ENCODE results near the gene APCDD1.

APCDD1 gene

GRCh38 chr18:10476338-10476791 lies 21.9 kb downstream of the APCDD1 start:
- Histone ChIP-seq H3K4me1 (ENCODE audit: control insufficient read depth, insufficient read depth, low read length) (peaks cover 22% of the 10 kb centered on the region), H3K4me3 (ENCODE audit: low read length in 2 of 2) (peak overlapping the region; percentile 5 to 22), H3K9ac (ENCODE audit: low read length in 2 of 2) (peak overlapping the region in 1 of 2 donors; percentile 24), H3K36me3 (ENCODE audit: control insufficient read depth in 2 of 2, insufficient read depth in 2 of 2, low read length in 2 of 2) (peaks cover 18 to 24% of the 10 kb centered on the region in 2 donors), H3K9me3 (ENCODE audit: control insufficient read depth in 2 of 2, low read length in 2 of 2) (no peaks in the 10 kb centered on the region), H3K27me3 (ENCODE audit: control insufficient read depth in 1 of 2, insufficient read depth in 2 of 2, low read length in 2 of 2) (no peaks in the 10 kb centered on the region), H3K27ac (ENCODE audit: low read length) (peak overlapping the region; percentile 49)

GRCh38 chr18:10477121-10477862 lies 22.9 kb downstream of the APCDD1 start:
- Histone ChIP-seq H3K9me3 (ENCODE audit: control insufficient read depth in 2 of 2, low read length in 2 of 2) (no peaks in the 10 kb centered on the region), H3K9ac (ENCODE audit: low read length in 2 of 2) (no peak overlapping the region), H3K27me3 (ENCODE audit: control insufficient read depth in 1 of 2, insufficient read depth in 2 of 2, low read length in 2 of 2) (no peaks in the 10 kb centered on the region), H3K4me1 (ENCODE audit: control insufficient read depth, insufficient read depth, low read length) (peaks cover 22% of the 10 kb centered on the region), H3K4me3 (ENCODE audit: low read length in 2 of 2) (no peak overlapping the region), H3K36me3 (ENCODE audit: control insufficient read depth in 2 of 2, insufficient read depth in 2 of 2, low read length in 2 of 2) (peaks cover 10 to 15% of the 10 kb centered on the region in 2 donors), H3K27ac (ENCODE audit: low read length) (peak overlapping the region; percentile 49)

GRCh38 chr18:10477863-10478260 lies 23.4 kb downstream of the APCDD1 start:
- Histone ChIP-seq H3K27ac (ENCODE audit: low read length) (no peak overlapping the region), H3K4me1 (ENCODE audit: control insufficient read depth, insufficient read depth, low read length) (peaks cover 22% of the 10 kb centered on the region), H3K36me3 (ENCODE audit: control insufficient read depth in 2 of 2, insufficient read depth in 2 of 2, low read length in 2 of 2) (peaks cover 6 to 10% of the 10 kb centered on the region in 2 donors), H3K9ac (ENCODE audit: low read length in 2 of 2) (no peak overlapping the region), H3K4me3 (ENCODE audit: low read length in 2 of 2) (no peak overlapping the region), H3K9me3 (ENCODE audit: control insufficient read depth in 2 of 2, low read length in 2 of 2) (no peaks in the 10 kb centered on the region), H3K27me3 (ENCODE audit: control insufficient read depth in 1 of 2, insufficient read depth in 2 of 2, low read length in 2 of 2) (no peaks in the 10 kb centered on the region)

- H3K27ac ChIP-seq (ENCODE audit: low read length), result no peak overlapping the region
- H3K4me3 ChIP-seq (ENCODE audit: low read length in 2 of 2), result no peak overlapping the region
- H3K9me3 ChIP-seq (ENCODE audit: control insufficient read depth in 2 of 2, low read length in 2 of 2), result no peaks in the 10 kb centered on the region
- peaks cover 19% of the 10 kb centered on the region for H3K4me1 ChIP-seq (ENCODE audit: control insufficient read depth, insufficient read depth, low read length)
- peaks cover 13 to 29% of the 10 kb centered on the region in 2 donors for H3K36me3 ChIP-seq (ENCODE audit: control insufficient read depth in 2 of 2, insufficient read depth in 2 of 2, low read length in 2 of 2)
- H3K9ac ChIP-seq (ENCODE audit: low read length in 2 of 2), result no peak overlapping the region
- H3K27me3 ChIP-seq (ENCODE audit: control insufficient read depth in 1 of 2, insufficient read depth in 2 of 2, low read length in 2 of 2), result no peaks in the 10 kb centered on the region
These were observed 27.4 kb downstream of the APCDD1 start for GRCh38 chr18:10481831-10482230.

GRCh38 chr18:10482363-10482984 lies 28.0 kb downstream of the APCDD1 start:
- Histone ChIP-seq H3K4me1 (ENCODE audit: control insufficient read depth, insufficient read depth, low read length) (peaks cover 15% of the 10 kb centered on the region), H3K27me3 (ENCODE audit: control insufficient read depth in 1 of 2, insufficient read depth in 2 of 2, low read length in 2 of 2) (no peaks in the 10 kb centered on the region), H3K36me3 (ENCODE audit: control insufficient read depth in 2 of 2, insufficient read depth in 2 of 2, low read length in 2 of 2) (peaks cover 13 to 32% of the 10 kb centered on the region in 2 donors), H3K27ac (ENCODE audit: low read length) (no peak overlapping the region), H3K9ac (ENCODE audit: low read length in 2 of 2) (no peak overlapping the region), H3K4me3 (ENCODE audit: low read length in 2 of 2) (no peak overlapping the region), H3K9me3 (ENCODE audit: control insufficient read depth in 2 of 2, low read length in 2 of 2) (no peaks in the 10 kb centered on the region)

GRCh38 chr18:10482985-10483949 lies 28.8 kb downstream of the APCDD1 start:
- Histone ChIP-seq H3K9ac (ENCODE audit: low read length in 2 of 2) (no peak overlapping the region), H3K36me3 (ENCODE audit: control insufficient read depth in 2 of 2, insufficient read depth in 2 of 2, low read length in 2 of 2) (peaks cover 12 to 32% of the 10 kb centered on the region in 2 donors), H3K27ac (ENCODE audit: low read length) (no peak overlapping the region)

GRCh38 chr18:10485475-10485874 lies 31.0 kb downstream of the APCDD1 start:
- H3K36me3 ChIP-seq (ENCODE audit: control insufficient read depth in 2 of 2, insufficient read depth in 2 of 2, low read length in 2 of 2), result peaks cover 17 to 31% of the 10 kb centered on the region in 2 donors
- H3K27me3 ChIP-seq (ENCODE audit: control insufficient read depth in 1 of 2, insufficient read depth in 2 of 2, low read length in 2 of 2), result no peaks in the 10 kb centered on the region

More at GRCh38 chr18:10482985-10483949, 28.8 kb downstream of the APCDD1 start:
- Histone ChIP-seq H3K4me3 (ENCODE audit: low read length in 2 of 2) (no peak overlapping the region), H3K27me3 (ENCODE audit: control insufficient read depth in 1 of 2, insufficient read depth in 2 of 2, low read length in 2 of 2) (no peaks in the 10 kb centered on the region), H3K4me1 (ENCODE audit: control insufficient read depth, insufficient read depth, low read length) (peaks cover 20% of the 10 kb centered on the region), H3K9me3 (ENCODE audit: control insufficient read depth in 2 of 2, low read length in 2 of 2) (no peaks in the 10 kb centered on the region)

GRCh38 chr18:10486362-10486761 lies 31.9 kb downstream of the APCDD1 start:
- no peaks in the 10 kb centered on the region for H3K27me3 ChIP-seq (ENCODE audit: control insufficient read depth in 1 of 2, insufficient read depth in 2 of 2, low read length in 2 of 2)
- no peak overlapping the region for H3K4me3 ChIP-seq (ENCODE audit: low read length in 2 of 2)
- H3K9ac ChIP-seq (ENCODE audit: low read length in 2 of 2), result no peak overlapping the region
- H3K9me3 ChIP-seq (ENCODE audit: control insufficient read depth in 2 of 2, low read length in 2 of 2), result no peaks in the 10 kb centered on the region
- H3K4me1 ChIP-seq (ENCODE audit: control insufficient read depth, insufficient read depth, low read length), result peaks cover 30% of the 10 kb centered on the region
- H3K27ac ChIP-seq (ENCODE audit: low read length), result no peak overlapping the region
- H3K36me3 ChIP-seq (ENCODE audit: control insufficient read depth in 2 of 2, insufficient read depth in 2 of 2, low read length in 2 of 2), result peaks cover 17 to 31% of the 10 kb centered on the region in 2 donors

More at GRCh38 chr18:10485475-10485874, 31.0 kb downstream of the APCDD1 start:
- Histone ChIP-seq H3K4me3 (ENCODE audit: low read length in 2 of 2) (no peak overlapping the region), H3K27ac (ENCODE audit: low read length) (no peak overlapping the region), H3K9ac (ENCODE audit: low read length in 2 of 2) (no peak overlapping the region), H3K4me1 (ENCODE audit: control insufficient read depth, insufficient read depth, low read length) (peaks cover 27% of the 10 kb centered on the region), H3K9me3 (ENCODE audit: control insufficient read depth in 2 of 2, low read length in 2 of 2) (no peaks in the 10 kb centered on the region)

GRCh38 chr18:10487154-10487553 lies 32.7 kb downstream of the APCDD1 start:
- no peak overlapping the region for H3K27ac ChIP-seq (ENCODE audit: low read length)
- H3K27me3 ChIP-seq (ENCODE audit: control insufficient read depth in 1 of 2, insufficient read depth in 2 of 2, low read length in 2 of 2), result no peaks in the 10 kb centered on the region
- H3K9ac ChIP-seq (ENCODE audit: low read length in 2 of 2), result no peak overlapping the region
- no peak overlapping the region for H3K4me3 ChIP-seq (ENCODE audit: low read length in 2 of 2)
- no peaks in the 10 kb centered on the region for H3K9me3 ChIP-seq (ENCODE audit: control insufficient read depth in 2 of 2, low read length in 2 of 2)
- H3K36me3 ChIP-seq (ENCODE audit: control insufficient read depth in 2 of 2, insufficient read depth in 2 of 2, low read length in 2 of 2), result peaks cover 17 to 31% of the 10 kb centered on the region in 2 donors
- H3K4me1 ChIP-seq (ENCODE audit: control insufficient read depth, insufficient read depth, low read length), result peaks cover 30% of the 10 kb centered on the region

GRCh38 chr18:10488017-10488416 lies 33.6 kb downstream of the APCDD1 start:
- Histone ChIP-seq H3K9ac (ENCODE audit: low read length in 2 of 2) (no peak overlapping the region), H3K4me3 (ENCODE audit: low read length in 2 of 2) (no peak overlapping the region), H3K27me3 (ENCODE audit: control insufficient read depth in 1 of 2, insufficient read depth in 2 of 2, low read length in 2 of 2) (no peaks in the 10 kb centered on the region), H3K4me1 (ENCODE audit: control insufficient read depth, insufficient read depth, low read length) (peaks cover 30% of the 10 kb centered on the region), H3K36me3 (ENCODE audit: control insufficient read depth in 2 of 2, insufficient read depth in 2 of 2, low read length in 2 of 2) (peaks cover 17 to 31% of the 10 kb centered on the region in 2 donors), H3K9me3 (ENCODE audit: control insufficient read depth in 2 of 2, low read length in 2 of 2) (no peaks in the 10 kb centered on the region), H3K27ac (ENCODE audit: low read length) (no peak overlapping the region)

All from stomach smooth muscle (tissue), 2 donors.